ENCODE results near the gene GLDC.
"Not testable (repeated sequence)": the region's sequence is repeated elsewhere in the genome, so short reads cannot be mapped to it uniquely, and the experiment has no call there.

GLDC gene

DNA sequence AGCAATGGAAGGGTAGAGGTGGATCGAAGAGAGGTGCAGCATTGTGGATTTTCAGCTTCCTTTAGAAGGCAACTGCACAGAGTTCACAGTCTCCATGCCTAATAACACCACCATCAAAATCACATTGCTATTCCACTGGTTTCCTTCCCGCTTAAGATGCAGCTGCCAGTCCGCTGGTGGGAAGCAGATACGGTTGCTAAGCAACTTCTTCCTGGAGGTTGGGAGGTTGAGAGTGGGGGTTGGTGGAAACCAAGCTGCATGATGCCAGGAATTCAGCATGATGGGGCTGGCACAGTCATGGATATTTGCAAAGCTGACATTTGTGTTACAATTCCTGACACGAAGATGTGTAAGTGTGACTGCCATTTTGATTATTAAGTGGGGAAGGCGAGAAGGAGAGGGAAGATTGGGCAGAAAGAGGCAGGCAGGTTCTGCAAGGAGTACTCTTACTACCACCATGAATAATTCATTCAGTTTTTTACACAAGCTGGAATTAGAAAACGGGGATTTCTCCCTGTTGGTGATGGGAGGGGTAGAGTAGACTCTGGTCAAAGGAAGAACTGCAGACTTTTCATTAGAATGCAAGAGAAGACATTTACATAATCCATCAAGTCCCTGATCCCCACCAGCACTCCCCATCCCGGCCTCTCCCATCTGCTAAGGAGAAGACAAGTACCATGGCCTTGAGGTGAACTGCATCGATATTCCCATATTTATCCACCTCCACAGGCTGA is 87.5 kb downstream of the GLDC start:
- H3K27me3 Mint-ChIP-seq: no peaks in the 10 kb centered on the region
- peaks cover 9% of the 10 kb centered on the region for H3K4me1 Mint-ChIP-seq (ENCODE audit: low read depth)
- no peak overlapping the region for H3K27ac Mint-ChIP-seq
- intact Hi-C loops (cut with micrococcal nuclease): no loop called here
- no peaks in the 10 kb centered on the region for H3K9me3 Mint-ChIP-seq
- H3K4me3 Mint-ChIP-seq: no peak overlapping the region
- no peaks in the 10 kb centered on the region for H3K36me3 Mint-ChIP-seq (ENCODE audit: low read depth)

DNA sequence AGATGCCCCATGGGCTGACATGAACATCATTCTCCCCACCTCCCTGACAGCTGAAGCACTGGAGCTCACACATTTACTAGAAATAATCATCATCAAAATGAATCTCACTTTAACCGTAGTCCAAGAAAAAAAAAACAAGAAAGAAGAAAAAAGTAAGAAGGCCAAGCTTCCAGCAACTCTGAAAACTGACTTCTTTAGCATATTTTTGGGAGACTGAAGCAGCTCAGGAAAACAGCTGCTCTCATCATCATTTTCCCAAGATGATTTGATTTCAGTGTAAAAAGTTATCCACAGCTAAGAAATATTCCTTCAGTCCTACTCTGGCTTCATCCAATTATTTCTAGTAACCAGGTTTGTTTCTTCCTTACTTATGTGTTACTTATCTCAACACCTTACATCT is 91.7 kb downstream of the GLDC start:
- intact Hi-C loops (cut with micrococcal nuclease): no loop called here
- Mint-ChIP-seq H3K9me3 (no peaks in the 10 kb centered on the region), H3K36me3 (ENCODE audit: low read depth) (no peaks in the 10 kb centered on the region), H3K27me3 (no peaks in the 10 kb centered on the region), H3K4me1 (ENCODE audit: low read depth) (no peaks in the 10 kb centered on the region), H3K4me3 (no peak overlapping the region), H3K27ac (no peak overlapping the region)

DNA sequence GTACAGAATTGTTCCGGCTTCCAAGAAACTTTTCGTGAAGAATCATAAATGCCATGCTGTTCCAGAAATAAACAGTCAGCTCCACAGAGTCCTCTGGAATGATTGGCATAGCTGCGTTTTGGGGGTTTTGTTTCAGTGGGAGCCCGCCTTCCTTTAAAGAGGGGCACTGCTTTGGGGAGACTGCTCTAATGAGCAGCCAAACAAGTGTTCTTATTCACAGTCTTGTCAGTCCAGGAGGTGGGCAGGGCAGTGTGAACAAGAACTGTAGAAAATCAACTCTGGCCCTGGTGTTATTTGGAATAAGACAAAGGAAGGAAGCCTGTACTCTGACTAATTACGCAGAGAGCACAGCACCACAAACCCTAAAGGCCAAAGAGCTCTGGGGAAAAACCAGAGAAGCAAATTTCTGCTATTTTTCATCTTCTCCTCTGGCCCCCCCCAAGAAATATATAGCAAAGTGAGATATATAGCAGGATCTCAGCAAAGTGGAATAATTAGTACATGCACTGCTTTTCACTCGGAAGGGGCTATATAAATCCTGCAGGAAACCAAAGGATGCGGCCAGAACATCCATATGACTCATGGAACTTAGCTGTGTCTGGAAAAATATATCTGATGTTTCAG is 92.9 kb downstream of the GLDC start:
- Mint-ChIP-seq H3K4me3 (no peak overlapping the region), H3K27me3 (no peaks in the 10 kb centered on the region), H3K27ac (no peak overlapping the region), H3K36me3 (ENCODE audit: low read depth) (no peaks in the 10 kb centered on the region), H3K9me3 (no peaks in the 10 kb centered on the region), H3K4me1 (ENCODE audit: low read depth) (no peaks in the 10 kb centered on the region)
- intact Hi-C loops (cut with micrococcal nuclease): no loop called here

DNA sequence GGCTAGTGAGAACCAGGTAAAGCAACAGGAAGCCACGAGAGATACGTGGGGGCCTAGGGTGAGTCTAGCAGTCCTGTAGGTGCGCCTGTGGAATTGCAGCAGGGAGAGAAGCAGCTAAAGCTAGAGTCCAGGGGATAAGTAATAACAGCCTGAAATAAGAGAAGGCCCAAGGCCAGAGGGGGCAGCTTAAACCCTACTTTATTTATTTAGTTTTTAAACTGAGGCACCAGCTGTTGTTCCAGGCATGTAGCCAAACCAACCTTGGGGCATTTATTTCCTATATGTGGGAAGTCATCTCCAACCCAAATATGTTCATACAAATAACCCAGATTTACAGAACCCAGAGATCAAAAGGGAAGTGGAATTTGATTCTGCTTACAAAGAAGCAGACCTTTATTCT is 93.5 kb downstream of the GLDC start:
- H3K9me3 Mint-ChIP-seq: no peaks in the 10 kb centered on the region
- no peaks in the 10 kb centered on the region for H3K4me1 Mint-ChIP-seq (ENCODE audit: low read depth)
- intact Hi-C loops (cut with micrococcal nuclease): no loop called here
- no peaks in the 10 kb centered on the region for H3K36me3 Mint-ChIP-seq (ENCODE audit: low read depth)
- no peak overlapping the region for H3K4me3 Mint-ChIP-seq
- no peak overlapping the region for H3K27ac Mint-ChIP-seq
- no peaks in the 10 kb centered on the region for H3K27me3 Mint-ChIP-seq

DNA sequence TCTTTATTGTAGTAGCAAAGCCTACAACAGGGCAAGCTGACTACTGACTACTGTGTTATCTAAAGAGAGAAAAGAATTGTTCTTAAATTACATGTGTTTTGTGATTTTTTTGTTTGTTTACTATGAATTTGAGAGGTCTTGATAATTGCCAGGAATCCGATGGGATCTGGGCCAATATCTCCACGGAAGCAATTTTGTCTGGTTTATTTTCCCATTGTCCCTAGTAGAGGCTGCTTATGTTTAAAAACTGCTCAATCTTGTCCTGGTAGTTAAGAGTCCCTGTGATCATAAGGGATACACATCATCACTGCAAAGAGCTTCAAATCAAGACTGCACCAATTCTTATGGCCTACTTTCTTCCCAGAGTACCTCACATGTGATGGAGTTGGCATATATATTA is 94.4 kb downstream of the GLDC start:
- H3K36me3 Mint-ChIP-seq (ENCODE audit: low read depth): no peaks in the 10 kb centered on the region
- no peaks in the 10 kb centered on the region for H3K27me3 Mint-ChIP-seq
- H3K27ac Mint-ChIP-seq: no peak overlapping the region
- intact Hi-C loops (cut with micrococcal nuclease): no loop called here
- H3K4me1 Mint-ChIP-seq (ENCODE audit: low read depth): no peaks in the 10 kb centered on the region
- no peaks in the 10 kb centered on the region for H3K9me3 Mint-ChIP-seq
- H3K4me3 Mint-ChIP-seq: no peak overlapping the region

DNA sequence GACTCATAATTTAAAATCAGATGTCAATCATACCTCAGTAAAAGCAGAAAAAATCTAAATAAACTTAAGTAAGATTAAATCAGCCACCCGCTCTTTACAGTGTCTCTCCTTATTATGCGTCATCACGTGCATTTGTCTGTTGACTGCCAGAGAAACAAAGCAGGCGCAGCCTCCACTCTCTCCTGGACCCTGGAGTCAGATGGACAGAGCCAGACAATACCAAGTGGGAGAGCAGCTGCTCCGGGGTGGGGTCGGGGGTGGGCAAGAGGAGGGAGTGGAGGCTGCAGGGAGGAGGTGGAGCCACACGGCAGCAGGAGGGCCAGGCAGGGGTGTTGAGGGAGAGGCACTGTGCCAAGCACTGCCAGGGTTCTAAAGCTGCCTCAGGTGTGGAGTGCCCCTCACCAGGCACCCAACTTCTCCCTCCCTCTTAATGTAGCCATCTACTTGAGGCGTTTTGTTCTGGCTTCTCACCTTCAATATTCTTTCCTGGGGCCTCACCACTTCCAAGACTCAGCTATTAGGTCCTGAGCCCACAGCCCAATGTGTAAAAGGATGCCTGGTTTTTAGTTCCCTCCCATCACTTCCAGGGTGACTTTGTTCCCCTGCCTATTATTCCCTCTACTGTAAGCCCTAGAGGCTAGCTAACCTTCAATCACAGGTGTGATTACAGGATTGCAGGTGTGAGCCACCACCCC is 96.3 kb downstream of the GLDC start:
- Mint-ChIP-seq H3K4me3 (no peak overlapping the region), H3K27ac (no peak overlapping the region), H3K9me3 (no peaks in the 10 kb centered on the region), H3K4me1 (ENCODE audit: low read depth) (no peaks in the 10 kb centered on the region), H3K36me3 (ENCODE audit: low read depth) (no peaks in the 10 kb centered on the region), H3K27me3 (no peaks in the 10 kb centered on the region)
- intact Hi-C loops (cut with micrococcal nuclease): no loop called here

DNA sequence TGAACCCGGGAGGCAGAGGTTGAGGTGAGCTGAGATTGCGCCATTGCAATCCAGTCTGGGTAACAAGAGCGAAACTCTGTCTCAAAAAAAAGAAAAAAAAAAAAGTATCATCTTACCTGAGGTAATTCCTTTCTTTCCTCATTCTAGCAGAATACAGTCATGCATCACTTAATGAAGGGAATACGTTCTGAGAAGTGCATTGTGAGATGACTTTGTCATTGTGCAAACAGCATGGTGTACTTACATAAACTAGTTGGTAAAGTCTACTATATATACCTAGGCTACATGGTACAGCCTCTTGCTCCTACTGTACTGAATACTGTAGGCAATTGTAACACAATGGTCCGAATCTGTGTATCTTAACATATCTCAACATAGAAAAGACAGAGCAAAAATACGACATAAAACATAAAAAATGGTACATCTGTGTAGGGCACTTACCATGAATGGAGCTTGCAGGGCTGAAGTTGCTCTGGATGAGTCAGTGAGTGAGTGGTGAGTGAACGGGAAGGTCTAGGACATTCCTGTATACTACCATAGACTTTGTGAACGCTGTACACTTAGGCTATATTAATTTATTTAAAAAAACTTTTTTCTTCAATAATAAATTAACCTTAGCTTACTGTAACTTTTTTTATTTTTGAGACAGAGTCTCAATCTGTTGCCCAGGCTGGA is 100.4 kb downstream of the GLDC start:
- no peak overlapping the region for H3K27ac Mint-ChIP-seq
- no peaks in the 10 kb centered on the region for H3K4me1 Mint-ChIP-seq (ENCODE audit: low read depth)
- intact Hi-C loops (cut with micrococcal nuclease): no loop called here
- H3K36me3 Mint-ChIP-seq (ENCODE audit: low read depth): no peaks in the 10 kb centered on the region
- no peaks in the 10 kb centered on the region for H3K27me3 Mint-ChIP-seq
- no peak overlapping the region for H3K4me3 Mint-ChIP-seq
- no peaks in the 10 kb centered on the region for H3K9me3 Mint-ChIP-seq

DNA sequence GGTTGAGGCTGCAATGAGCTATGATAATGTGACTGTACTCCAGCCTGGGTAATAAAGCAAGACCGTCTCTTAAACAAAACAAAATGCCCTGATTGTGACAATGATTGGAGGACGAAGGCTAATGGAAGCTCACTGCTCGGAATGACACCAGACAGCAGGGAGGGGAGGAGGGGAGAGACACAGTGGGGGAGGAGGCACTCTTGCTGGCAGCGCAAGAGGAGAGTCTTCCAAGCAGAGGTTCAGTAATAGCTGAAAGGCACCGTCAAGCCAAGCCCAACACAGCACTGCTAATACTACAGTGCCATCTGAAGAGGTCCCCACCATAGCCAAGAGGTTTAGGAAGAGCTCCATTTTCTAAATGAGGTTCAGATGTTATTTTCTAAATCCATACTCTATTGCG is 102.3 kb downstream of the GLDC start:
- no peaks in the 10 kb centered on the region for H3K27me3 Mint-ChIP-seq
- H3K4me1 Mint-ChIP-seq (ENCODE audit: low read depth): no peaks in the 10 kb centered on the region
- H3K9me3 Mint-ChIP-seq: no peaks in the 10 kb centered on the region
- no peak overlapping the region for H3K4me3 Mint-ChIP-seq
- intact Hi-C loops (cut with micrococcal nuclease): no loop called here
- no peak overlapping the region for H3K27ac Mint-ChIP-seq
- no peaks in the 10 kb centered on the region for H3K36me3 Mint-ChIP-seq (ENCODE audit: low read depth)

DNA sequence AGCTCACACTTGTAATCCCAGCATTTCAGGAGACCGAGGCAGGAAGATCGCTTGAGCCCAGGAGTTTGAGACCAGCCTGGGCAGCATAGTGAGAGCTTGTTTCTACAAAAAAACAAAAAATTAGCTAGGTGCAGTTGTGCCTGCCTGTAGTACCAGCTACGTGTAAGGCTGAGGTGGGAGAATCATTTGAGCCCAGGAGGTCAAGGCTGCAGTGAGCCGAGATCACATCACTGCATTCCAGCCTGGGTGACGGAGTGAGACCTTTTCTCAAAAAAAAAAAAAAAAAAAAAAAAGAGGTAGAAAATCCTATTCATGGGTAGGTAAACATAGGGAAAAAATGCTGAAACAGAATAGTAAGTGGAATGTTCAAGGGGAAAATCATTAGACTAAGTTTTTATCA is 102.9 kb downstream of the GLDC start:
- H3K36me3 Mint-ChIP-seq (ENCODE audit: low read depth); H3K9me3 Mint-ChIP-seq; intact Hi-C loops (cut with micrococcal nuclease); H3K4me3 Mint-ChIP-seq; H3K27ac Mint-ChIP-seq; H3K4me1 Mint-ChIP-seq (ENCODE audit: low read depth); H3K27me3 Mint-ChIP-seq: not testable (repeated sequence)

DNA sequence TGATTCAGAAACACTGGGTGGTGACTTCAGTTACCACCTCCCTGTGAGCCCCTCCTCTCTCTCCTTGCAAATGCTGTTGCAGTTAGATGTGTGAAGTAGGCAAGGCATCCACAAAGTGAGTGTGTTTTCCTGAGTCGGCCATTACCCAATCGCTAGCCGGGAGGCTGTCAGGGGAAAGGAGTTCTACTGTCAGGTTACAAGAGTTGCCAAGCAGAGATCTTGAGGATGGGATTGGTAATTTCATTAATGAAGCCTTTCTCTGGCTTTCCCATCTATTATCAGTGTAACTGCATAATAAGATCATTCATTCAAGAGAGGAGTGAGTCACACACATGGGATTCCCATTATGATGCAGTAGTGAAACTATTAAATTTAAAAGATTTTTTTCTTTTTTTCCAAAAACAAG is 106.9 kb downstream of the GLDC start:
- peaks cover 1% of the 10 kb centered on the region for H3K27me3 Mint-ChIP-seq
- no peaks in the 10 kb centered on the region for H3K4me1 Mint-ChIP-seq (ENCODE audit: low read depth)
- no peak overlapping the region for H3K27ac Mint-ChIP-seq
- intact Hi-C loops (cut with micrococcal nuclease): no loop called here
- no peaks in the 10 kb centered on the region for H3K36me3 Mint-ChIP-seq (ENCODE audit: low read depth)
- H3K4me3 Mint-ChIP-seq: no peak overlapping the region
- H3K9me3 Mint-ChIP-seq: no peaks in the 10 kb centered on the region

DNA sequence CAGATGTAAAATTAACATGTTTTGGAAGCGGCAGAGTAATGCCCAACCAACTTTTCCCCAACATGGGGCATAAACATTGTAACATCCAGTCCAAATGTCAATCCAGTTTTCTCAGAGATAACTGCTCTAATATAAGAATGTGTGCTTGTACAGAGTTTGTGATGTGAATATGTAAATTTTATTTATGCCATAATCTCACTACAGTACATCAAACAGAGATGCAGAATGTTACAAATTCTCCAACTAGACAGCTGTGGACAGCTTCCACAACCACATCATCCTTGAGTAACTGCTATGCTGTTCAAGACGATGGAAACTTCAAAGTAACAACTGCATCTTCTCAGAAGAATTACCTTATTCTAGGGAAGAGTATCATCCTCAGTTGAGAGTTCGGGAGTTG is 109.9 kb downstream of the GLDC start:
- Mint-ChIP-seq H3K27ac (no peak overlapping the region), H3K27me3 (peaks cover 6% of the 10 kb centered on the region), H3K36me3 (ENCODE audit: low read depth) (no peaks in the 10 kb centered on the region), H3K4me3 (no peak overlapping the region), H3K4me1 (ENCODE audit: low read depth) (no peaks in the 10 kb centered on the region), H3K9me3 (no peaks in the 10 kb centered on the region)
- intact Hi-C loops (cut with micrococcal nuclease): no loop called here

DNA sequence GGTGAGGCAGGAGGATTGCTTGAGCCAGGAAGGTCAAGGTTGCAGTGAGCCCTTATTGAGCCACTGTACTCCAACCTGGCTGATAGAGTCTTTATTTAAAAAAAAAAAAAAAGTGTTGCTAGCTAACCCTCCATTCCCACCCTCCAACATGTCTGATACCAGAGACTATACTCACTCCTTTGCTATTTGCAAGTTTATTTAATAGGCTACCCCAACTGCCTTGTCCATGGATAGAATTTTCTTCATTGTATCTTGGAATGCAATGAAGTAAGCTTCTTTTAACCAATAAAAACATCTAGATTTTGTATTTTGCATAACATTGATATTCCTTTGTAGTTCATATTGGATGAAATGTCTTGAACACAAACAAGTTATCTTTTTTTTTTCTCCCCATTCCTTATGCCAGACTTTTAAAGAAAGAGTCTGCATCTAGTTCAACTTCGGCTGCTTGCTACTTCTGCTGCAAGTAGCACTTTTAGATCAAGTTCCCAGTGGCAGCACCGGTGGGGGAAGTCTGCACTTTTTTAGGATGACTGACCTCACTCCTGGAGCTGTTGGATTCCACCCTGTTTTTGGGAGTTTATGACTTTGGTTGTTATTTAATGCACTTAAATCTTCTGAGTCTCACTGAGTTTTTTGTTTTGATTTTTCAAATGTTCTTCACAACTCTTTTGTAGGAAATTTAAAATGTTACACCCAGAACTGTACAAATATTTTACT is 120.0 kb downstream of the GLDC start:
- no peak overlapping the region for H3K27ac Mint-ChIP-seq
- H3K4me1 Mint-ChIP-seq (ENCODE audit: low read depth): no peaks in the 10 kb centered on the region
- H3K4me3 Mint-ChIP-seq: no peak overlapping the region
- H3K9me3 Mint-ChIP-seq: peaks cover 13% of the 10 kb centered on the region
- peaks cover 22% of the 10 kb centered on the region for H3K36me3 Mint-ChIP-seq (ENCODE audit: low read depth)
- intact Hi-C loops (cut with micrococcal nuclease): no loop called here
- H3K27me3 Mint-ChIP-seq: no peaks in the 10 kb centered on the region

DNA sequence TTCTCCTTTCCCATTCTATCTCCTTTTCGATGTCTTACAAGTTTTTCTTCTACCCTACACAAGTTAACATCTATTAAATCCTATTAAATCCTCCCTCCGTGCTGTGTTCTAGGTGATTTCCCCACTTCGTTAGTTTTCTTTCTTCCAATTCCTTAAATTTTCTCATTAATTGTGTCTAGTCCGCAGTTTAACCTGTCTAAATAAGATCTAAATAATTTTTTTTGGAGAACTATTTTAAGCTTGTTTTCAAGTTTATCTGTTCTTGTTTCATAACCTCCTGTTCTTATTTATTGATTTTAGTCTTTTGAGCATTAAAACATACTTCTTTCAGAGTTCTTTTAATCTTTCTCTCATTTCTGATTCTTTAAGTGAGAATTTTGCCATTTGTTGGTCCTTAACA is 123.3 kb downstream of the GLDC start:
- Mint-ChIP-seq H3K27me3 (no peaks in the 10 kb centered on the region), H3K9me3 (peaks cover 13% of the 10 kb centered on the region)
- intact Hi-C loops (cut with micrococcal nuclease): no loop called here

More for the DNA sequence above, 123.3 kb downstream of the GLDC start:
- H3K4me3 Mint-ChIP-seq: no peak overlapping the region
- H3K4me1 Mint-ChIP-seq (ENCODE audit: low read depth): no peaks in the 10 kb centered on the region
- peaks cover 37% of the 10 kb centered on the region for H3K36me3 Mint-ChIP-seq (ENCODE audit: low read depth)
- H3K27ac Mint-ChIP-seq: no peak overlapping the region
